Fibroblast of lung (primary cell): ENCODE results near the gene COPRS.

Experiments used
- EZH2 ChIP-seq: IDR thresholded peaks from 2 replicates; pipeline ENCODE4 v1.5.1; 2012; ENCODE audit warnings: low read length, control low read depth, mild to moderate bottlenecking; ENCODE audit errors: missing control alignments
- TF ChIP-seq, protein P1 (sequence below), 2 donors: IDR thresholded peaks in 1 of 2; conservative IDR thresholded peaks in 1 of 2; 1 replicate in 1 of 2; 2 replicates in 1 of 2; pipeline ENCODE4 v1.5.1; 2011 to 2012; ENCODE audit warnings: low read length in 2 of 2, control low read depth in 1 of 2, inconsistent platforms in 1 of 2, low read depth in 1 of 2, mild to moderate bottlenecking in 1 of 2

DNA sequence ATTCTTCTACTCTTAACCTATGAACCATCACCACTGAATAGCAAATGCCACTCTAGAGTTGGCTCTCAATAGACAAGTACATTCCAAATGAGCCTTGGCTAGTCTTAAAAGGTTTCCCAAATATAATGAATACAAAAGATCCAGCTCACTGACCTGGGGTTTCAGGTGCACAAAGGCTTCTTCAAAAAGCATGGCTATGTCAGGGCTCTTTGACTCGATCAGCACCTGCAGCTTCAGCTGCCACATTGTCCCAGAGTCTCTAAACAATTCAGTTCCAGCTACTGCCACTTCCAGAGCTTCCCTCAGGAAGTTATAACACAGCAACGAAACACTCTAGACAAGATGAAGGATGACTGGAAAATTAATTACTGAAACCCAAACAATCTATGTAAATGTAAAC is 16.0 kb upstream of the COPRS start:
- TF ChIP-seq, protein P1, sequence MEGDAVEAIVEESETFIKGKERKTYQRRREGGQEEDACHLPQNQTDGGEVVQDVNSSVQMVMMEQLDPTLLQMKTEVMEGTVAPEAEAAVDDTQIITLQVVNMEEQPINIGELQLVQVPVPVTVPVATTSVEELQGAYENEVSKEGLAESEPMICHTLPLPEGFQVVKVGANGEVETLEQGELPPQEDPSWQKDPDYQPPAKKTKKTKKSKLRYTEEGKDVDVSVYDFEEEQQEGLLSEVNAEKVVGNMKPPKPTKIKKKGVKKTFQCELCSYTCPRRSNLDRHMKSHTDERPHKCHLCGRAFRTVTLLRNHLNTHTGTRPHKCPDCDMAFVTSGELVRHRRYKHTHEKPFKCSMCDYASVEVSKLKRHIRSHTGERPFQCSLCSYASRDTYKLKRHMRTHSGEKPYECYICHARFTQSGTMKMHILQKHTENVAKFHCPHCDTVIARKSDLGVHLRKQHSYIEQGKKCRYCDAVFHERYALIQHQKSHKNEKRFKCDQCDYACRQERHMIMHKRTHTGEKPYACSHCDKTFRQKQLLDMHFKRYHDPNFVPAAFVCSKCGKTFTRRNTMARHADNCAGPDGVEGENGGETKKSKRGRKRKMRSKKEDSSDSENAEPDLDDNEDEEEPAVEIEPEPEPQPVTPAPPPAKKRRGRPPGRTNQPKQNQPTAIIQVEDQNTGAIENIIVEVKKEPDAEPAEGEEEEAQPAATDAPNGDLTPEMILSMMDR (conservative IDR thresholded peaks at IDR 0.05 in 1 of 2, IDR thresholded peaks at IDR 0.05 in 1 of 2; ENCODE audit: low read depth in 1 of 2, low read length in 2 of 2), result no peak
- TF ChIP-seq EZH2, result no peak
